ENCODE measurements around the gene BAAT.
"Not testable (repeated sequence)": the region's sequence is repeated elsewhere in the genome, so short reads cannot be mapped to it uniquely, and the experiment has no call there.

Gene BAAT
- total RNA-seq: 0.70 to 1.1 reads per million in 2 donors

- DNase-seq: not testable (repeated sequence)
These were observed at the start of gene BAAT for GRCh38 chr9:101384873-101385536. Gene BAAT, minus strand, starts transcription at chr9:101385006. Its CDS starts 13,602 bp downstream, at chr9:101371404.

GRCh38 chr9:101433229-101433628, 48.4 kb upstream of the BAAT start:
- DNase-seq: no peak

GRCh38 chr9:101432740-101433139, 47.9 kb upstream of the BAAT start:
- no peak for DNase-seq

GRCh38 chr9:101432171-101432570, 47.4 kb upstream of the BAAT start:
- no peak for DNase-seq

DNA sequence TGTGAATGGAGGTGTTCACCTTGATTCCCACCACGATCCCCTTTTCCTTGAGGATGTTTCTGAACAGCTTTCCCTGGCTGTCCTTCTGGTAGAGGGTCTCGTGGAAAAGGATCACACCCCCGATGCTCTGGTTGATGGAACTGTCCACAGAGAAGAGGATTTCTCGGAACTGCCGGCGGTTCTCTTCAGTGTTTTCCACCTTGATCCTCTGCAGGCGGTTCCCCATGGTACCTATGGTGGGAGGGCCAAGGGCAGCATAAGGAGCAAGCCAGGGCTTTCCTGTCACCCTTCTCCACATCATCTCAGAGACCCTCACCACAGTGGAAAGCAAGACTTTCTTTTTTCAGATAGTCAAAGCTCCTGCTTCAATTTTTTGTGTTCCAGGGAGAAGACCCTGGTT, 44.9 kb upstream of the BAAT start:
- no peak for DNase-seq

- DNase-seq: no peak
These were observed 44.1 kb upstream of the BAAT start for GRCh38 chr9:101428909-101429308.

DNA sequence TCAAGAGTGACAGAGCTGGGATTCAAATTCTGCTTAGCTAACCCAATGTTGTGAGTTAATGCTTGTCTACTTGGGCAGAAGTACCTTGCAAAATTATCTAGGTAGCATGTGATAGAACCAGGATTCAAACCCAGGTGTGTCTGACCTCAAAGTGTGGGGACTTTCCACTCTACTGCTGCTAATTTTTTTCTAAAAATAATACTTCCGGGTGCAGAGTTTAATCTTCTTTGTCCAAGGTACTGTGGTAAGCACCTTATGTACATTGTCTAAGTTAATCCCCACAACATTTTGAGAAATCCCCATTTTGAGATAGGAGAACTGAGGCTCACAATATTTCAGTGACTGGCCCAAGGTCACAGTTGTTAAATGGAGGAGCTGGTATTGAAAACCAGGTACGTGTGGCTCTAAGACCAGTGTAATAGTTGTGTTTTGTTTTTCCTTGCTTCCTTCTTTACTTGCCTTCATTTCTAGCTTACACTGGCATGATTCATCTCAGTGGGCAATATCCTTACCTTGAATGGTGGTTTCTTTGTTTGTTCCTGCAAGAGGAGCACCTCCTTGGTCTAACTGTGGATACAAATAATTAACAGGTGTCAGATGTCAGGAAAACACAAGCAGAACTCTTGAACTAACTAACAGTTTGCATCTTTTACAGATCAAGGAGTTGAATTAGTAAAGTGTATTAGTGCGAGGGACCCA, 43.3 kb upstream of the BAAT start:
- DNase-seq: no peak

GRCh38 chr9:101427358-101427757, 42.6 kb upstream of the BAAT start:
- no peak for DNase-seq

GRCh38 chr9:101421653-101422065, 36.9 kb upstream of the BAAT start:
- no peak for DNase-seq

- DNase-seq: no peak
These were observed 35.1 kb upstream of the BAAT start for GRCh38 chr9:101419863-101420262.

GRCh38 chr9:101418518-101419430, 34.0 kb upstream of the BAAT start:
- DNase-seq: no peak

DNA sequence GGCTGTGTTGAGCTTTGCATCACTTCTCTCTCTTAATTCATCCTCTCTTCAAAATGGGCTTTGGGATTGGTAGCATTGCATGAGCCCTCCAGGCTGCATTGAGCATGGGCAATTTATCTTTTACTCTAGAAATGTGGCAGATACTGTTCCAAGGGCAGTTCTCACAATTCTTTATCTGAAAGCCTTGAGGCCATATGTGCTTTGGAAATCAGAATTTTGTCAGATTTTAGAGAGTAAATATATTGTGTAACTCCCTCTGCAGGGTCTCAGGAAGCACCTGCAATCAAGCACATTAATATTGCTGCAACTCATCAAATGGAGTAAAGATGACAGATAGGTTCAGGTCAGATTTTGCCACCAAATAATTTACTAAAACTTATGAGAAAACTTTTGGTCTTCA, 33.2 kb upstream of the BAAT start:
- DNase-seq: no peak

DNA sequence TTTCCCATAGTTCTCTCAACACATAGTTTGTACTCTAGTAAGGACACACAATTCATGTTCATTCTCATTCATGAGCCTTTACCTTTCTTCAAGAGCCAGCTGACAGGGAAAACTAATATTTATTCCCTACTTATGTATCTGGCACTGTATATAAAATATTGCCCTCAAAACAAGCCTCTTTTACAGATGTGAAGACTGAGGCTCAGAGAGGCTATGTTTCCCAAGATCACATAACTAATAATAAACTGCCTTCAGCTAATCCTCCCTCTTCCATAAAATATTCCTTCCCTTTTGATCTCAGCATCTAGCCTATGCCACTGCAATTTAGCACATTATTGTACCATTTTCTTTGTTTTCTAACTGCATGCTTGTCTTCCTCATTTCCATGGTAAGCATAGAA, 32.6 kb upstream of the BAAT start:
- DNase-seq: no peak

- DNase-seq: no peak
These were observed 30.8 kb upstream of the BAAT start for GRCh38 chr9:101415578-101415977.

DNA sequence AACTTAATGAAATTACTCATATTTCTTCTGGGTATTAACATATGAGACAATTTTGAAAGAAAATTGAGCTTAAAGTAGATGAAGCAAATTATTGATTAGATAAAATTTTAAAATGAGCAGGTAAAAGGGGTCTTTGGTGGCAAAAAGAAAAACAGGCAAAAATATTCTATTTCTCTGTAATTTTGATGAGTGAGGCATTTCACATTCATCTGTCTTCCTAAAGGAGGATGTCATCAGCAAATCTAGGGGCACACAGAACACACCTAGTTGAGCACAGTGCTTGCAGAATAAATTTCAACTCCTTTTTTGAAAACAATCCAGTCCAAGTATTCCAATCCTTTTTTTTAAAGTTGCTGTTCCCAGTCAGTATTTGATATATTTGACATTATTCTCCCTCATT, 30.0 kb upstream of the BAAT start:
- no peak for DNase-seq

GRCh38 chr9:101409079-101409477, 24.3 kb upstream of the BAAT start:
- no peak for DNase-seq

DNA sequence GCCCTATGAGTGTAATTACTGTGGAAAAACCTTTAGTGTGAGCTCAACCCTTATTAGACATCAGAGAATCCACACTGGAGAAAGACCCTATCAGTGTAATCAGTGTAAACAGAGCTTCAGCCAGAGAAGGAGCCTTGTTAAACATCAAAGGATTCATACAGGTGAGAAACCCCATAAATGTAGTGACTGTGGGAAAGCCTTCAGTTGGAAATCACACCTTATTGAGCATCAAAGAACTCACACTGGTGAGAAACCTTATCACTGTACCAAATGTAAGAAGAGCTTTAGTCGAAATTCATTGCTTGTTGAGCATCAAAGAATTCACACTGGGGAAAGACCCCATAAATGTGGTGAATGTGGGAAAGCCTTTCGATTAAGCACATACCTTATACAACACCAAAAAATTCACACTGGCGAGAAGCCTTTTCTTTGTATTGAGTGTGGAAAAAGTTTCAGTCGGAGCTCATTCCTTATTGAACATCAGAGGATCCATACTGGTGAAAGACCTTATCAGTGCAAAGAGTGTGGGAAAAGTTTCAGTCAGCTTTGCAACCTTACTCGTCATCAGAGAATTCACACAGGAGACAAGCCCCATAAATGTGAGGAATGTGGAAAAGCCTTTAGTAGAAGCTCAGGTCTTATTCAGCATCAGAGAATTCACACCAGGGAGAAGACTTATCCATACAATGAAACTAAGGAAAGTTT, 23.7 kb upstream of the BAAT start:
- no peak for DNase-seq

- no peak for DNase-seq
These were observed 18.9 kb upstream of the BAAT start for GRCh38 chr9:101403516-101404285.

DNA sequence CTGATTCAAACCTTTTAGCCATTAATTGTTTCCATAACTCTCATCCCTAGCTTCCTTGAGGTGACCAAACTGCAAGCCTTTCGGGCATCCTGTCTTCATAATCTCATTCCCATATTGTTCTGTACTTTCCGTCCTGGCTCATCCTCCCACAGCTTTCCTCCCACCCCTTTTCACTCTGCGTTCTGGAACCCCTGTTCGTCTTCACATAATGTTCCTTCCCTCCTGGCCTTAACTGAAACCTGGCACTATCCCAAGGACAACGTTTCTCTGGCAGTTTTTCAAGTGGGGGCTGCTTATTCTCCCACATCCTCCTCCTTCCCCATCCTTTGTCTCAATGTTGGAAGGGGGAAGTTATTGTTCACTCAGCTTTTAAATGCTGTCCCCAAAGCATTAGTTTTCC, 15.3 kb upstream of the BAAT start:
- no peak for DNase-seq

- DNase-seq: no peak
These were observed 14.8 kb upstream of the BAAT start for GRCh38 chr9:101399643-101399970.

GRCh38 chr9:101398930-101399642, 14.3 kb upstream of the BAAT start:
- peak; percentile 11 for DNase-seq

Data from activated gamma-delta T cell (primary cell).